Body of pancreas (tissue), 4 donors: ENCODE measurements around the gene TMEM271.
"Not testable (repeated sequence)": the region's sequence is repeated elsewhere in the genome, so short reads cannot be mapped to it uniquely, and the experiment has no call there.

Source experiments
- POLR2A ChIP-seq, 3 donors: fragments of 450-650 bp; IDR thresholded peaks; one replicate each; pipeline ENCODE4 v1.6.1; 2016; ENCODE audit warnings: antibody characterized with exemption in 3 of 3, mild to moderate bottlenecking in 2 of 3
- TF ChIP-seq, protein P1 (sequence below), 7 experiments: fragments of 450-650 bp in 4 of 7; fragments of 200-600 bp in 3 of 7; sonication (generic) in 3 of 7; IDR thresholded peaks; one replicate each; pipeline ENCODE4 v1.5.1; 2016 to 2019; ENCODE audit warnings: antibody characterized with exemption in 7 of 7

GRCh38 chr4:592178-592577 lies 16.1 kb upstream of the TMEM271 start:
- TF ChIP-seq, protein P1, sequence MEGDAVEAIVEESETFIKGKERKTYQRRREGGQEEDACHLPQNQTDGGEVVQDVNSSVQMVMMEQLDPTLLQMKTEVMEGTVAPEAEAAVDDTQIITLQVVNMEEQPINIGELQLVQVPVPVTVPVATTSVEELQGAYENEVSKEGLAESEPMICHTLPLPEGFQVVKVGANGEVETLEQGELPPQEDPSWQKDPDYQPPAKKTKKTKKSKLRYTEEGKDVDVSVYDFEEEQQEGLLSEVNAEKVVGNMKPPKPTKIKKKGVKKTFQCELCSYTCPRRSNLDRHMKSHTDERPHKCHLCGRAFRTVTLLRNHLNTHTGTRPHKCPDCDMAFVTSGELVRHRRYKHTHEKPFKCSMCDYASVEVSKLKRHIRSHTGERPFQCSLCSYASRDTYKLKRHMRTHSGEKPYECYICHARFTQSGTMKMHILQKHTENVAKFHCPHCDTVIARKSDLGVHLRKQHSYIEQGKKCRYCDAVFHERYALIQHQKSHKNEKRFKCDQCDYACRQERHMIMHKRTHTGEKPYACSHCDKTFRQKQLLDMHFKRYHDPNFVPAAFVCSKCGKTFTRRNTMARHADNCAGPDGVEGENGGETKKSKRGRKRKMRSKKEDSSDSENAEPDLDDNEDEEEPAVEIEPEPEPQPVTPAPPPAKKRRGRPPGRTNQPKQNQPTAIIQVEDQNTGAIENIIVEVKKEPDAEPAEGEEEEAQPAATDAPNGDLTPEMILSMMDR (IDR thresholded peaks at IDR 0.05) = not testable (repeated sequence)
- TF ChIP-seq POLR2A (IDR thresholded peaks at IDR 0.05) = not testable (repeated sequence)
